ENCODE data around the gene COL4A2.

GRCh38 chr13:110300090-110300815 lies 6.8 kb upstream of the COL4A2 start:
- no peak for TF ChIP-seq EZH2phosphoT487 (IDR thresholded peaks at IDR 0.05; ENCODE audit: borderline replicate concordance, low read length)
- no peak for TF ChIP-seq EZH2 (IDR thresholded peaks at IDR 0.05; ENCODE audit: low read length, unreplicated experiment)
